ENCODE measurements around the gene RTL9. TPM values are rescaled to one million over a fixed set of nuclear protein-coding genes. Genes with fewer than 3 reads are reported as not detected.
"Not testable (repeated sequence)": the region's sequence is repeated elsewhere in the genome, so short reads cannot be mapped to it uniquely, and the experiment has no call there.

Gene RTL9
- total RNA-seq, 1 experiment from 2014 or later: 0.13 TPM

GRCh38 chrX:110331444-110332030 is 27.1 kb upstream of the RTL9 start:
- in situ Hi-C loops (cut with HindIII; ENCODE audit: low pct_unique_long_range_greater_than_20kb, low sequenced_read_pairs): no loop called here
- no peak for DNase-seq (ENCODE audit: low read depth, low spot score)

DNA sequence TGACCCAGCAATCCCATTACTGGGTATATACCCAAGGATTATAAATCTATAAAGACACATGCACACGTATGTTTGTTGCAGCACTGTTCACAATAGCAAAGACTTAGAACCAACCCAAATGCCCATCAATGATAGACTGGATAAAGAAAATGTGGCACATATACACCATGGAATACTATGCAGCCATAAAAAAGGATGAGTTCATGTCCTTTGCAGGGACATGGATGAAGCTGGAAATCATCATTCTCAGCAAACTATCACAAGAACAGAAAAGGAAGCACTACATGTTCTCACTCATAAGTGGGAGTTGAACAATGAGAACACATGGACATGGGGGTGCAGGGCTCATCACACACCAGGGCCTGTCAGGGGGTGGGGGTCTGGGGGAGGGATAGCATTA is 25.2 kb upstream of the RTL9 start:
- in situ Hi-C loops (cut with HindIII; ENCODE audit: low pct_unique_long_range_greater_than_20kb, low sequenced_read_pairs): not testable (repeated sequence)

GRCh38 chrX:110338935-110339334 is 19.7 kb upstream of the RTL9 start:
- in situ Hi-C loops (cut with HindIII; ENCODE audit: low pct_unique_long_range_greater_than_20kb, low sequenced_read_pairs): no loop called here
- no peak for DNase-seq (ENCODE audit: low read depth, low spot score)

More for the DNA sequence above, 25.2 kb upstream of the RTL9 start:
- not testable (repeated sequence) for DNase-seq (ENCODE audit: low read depth, low spot score)

DNA sequence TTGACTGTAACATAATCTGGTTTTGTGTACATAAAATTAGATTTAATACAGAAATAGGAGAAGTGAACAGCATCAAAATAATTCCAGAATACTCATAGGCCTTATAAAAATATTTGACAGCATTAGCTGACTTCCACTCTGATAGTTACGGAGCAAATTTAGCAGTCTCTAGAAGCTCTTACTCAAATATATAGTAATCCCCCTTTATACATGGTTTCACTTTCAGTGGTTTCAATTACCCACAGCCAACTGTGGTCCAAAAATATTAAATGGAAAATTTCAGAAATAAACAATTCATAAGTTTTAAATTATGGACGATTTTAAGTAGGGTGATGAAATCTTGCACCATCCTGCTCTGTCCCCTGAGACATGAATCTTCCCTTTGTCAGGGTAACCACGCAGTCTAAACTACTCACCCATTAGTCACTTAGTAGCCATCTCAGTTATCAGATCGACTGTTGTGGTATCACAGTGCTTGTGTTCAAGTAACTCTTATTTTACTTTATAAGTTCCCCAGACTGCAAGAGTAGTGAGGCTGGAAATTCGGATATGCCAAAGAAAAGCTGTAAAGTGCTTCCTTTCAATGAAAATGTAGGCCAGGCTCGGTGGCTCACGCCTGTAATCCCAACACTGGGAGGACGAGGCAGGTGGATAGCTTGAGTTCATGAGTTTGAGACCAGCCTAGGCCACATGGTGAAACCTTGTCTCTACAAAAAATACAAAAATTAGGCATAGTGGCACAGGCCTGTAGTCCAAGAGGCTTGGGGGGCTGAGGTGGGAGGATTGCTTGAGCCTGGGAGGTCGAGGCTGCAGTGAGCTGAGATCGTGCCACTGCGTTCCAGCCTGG is 17.2 kb upstream of the RTL9 start:
- DNase-seq (ENCODE audit: low read depth, low spot score): peak; percentile 29
- in situ Hi-C loops (cut with HindIII; ENCODE audit: low pct_unique_long_range_greater_than_20kb, low sequenced_read_pairs): no loop called here

DNA sequence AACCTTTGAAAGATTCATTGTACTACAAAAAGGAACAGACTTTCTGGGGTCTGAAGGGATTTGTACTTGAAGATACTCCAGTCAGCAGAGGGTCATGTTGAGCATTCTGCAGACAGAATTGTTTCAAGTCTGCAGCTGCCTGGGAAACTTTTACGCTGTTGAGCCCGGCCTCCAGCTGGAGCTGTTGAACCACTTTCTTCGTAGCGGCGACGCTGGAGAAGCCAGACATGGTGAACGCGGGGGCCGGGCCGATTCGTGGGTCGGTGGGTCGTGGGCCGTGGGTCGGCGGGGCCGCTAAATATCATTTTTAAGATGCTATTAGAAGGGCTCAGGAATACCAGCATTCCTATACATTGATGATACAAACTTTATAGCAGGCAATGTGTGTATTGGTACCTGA is 12.0 kb upstream of the RTL9 start:
- in situ Hi-C loops (cut with HindIII; ENCODE audit: low pct_unique_long_range_greater_than_20kb, low sequenced_read_pairs): no loop called here
- DNase-seq (ENCODE audit: low read depth, low spot score): peak; percentile 53

DNA sequence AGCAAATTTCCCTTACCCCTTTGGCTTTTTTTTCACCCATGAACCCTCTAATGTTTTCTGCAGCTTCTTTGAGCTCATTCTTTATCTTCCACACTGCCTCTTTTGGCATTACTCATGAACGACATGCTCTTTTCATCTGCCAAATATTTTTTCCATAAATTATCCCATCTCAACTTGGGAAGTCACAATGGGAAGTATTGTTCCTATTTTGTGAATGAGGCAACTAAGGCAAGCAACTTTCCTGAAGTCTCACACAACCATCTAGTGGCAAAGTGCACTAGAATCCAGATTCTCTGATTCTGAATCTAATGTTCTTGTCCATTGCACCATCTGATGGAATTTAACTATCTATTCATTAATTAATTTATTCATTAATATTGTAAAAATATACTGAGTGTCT is 625 bp downstream of the RTL9 start:
- in situ Hi-C loops (cut with HindIII; ENCODE audit: low pct_unique_long_range_greater_than_20kb, low sequenced_read_pairs): no loop called here
- DNase-seq (ENCODE audit: low read depth, low spot score): peak; percentile 88

GRCh38 chrX:110363244-110363643 is 4.6 kb downstream of the RTL9 start:
- in situ Hi-C loops (cut with HindIII; ENCODE audit: low pct_unique_long_range_greater_than_20kb, low sequenced_read_pairs): no loop called here
- DNase-seq (ENCODE audit: low read depth, low spot score): no peak

- in situ Hi-C loops (cut with HindIII; ENCODE audit: low pct_unique_long_range_greater_than_20kb, low sequenced_read_pairs): no loop called here
- DNase-seq (ENCODE audit: low read depth, low spot score): no peak
These were observed 14.7 kb downstream of the RTL9 start for GRCh38 chrX:110373310-110373709.

- in situ Hi-C loops (cut with HindIII; ENCODE audit: low pct_unique_long_range_greater_than_20kb, low sequenced_read_pairs): no loop called here
- no peak for DNase-seq (ENCODE audit: low read depth, low spot score)
These were observed 15.9 kb downstream of the RTL9 start for GRCh38 chrX:110374559-110374958.

DNA sequence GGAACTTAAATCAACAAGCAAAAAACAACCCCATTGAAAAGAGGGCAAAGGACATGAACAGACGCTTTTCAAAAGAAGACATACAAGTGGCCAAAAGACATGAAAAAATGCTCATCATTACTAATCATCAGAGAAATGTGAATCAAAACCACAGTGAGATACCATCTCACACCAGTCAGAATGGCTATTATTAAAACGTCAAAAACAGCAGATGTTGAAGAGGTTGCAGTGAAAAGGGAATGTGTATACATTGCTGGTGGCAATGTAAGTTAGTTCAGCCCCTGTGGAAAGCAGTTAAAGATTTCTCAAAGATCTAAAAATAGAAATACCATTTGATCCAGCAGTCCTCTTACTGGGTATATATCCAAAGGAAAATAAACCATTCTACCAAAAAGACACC is 22.6 kb downstream of the RTL9 start:
- no peak for DNase-seq (ENCODE audit: low read depth, low spot score)
- in situ Hi-C loops (cut with HindIII; ENCODE audit: low pct_unique_long_range_greater_than_20kb, low sequenced_read_pairs): no loop called here

DNA sequence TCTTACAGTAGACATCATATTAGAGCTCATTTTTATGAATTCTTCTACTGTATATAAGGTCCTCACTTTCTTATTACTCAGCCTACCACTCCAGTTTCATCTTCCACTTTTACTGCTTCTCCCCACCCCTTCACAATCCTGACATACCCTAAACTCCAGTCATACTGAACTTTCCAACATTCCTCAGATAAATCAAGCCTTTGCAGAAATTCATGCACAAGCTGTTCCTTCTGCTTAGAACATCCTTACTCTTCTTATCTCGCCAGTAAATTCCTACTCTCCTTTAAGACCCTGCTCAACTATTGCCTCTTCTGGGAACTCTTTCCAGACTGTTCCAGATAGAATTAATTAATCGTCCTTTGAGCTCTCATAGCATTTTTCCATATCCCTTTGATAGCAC is 24.8 kb downstream of the RTL9 start:
- in situ Hi-C loops (cut with HindIII; ENCODE audit: low pct_unique_long_range_greater_than_20kb, low sequenced_read_pairs): no loop called here
- DNase-seq (ENCODE audit: low read depth, low spot score): no peak

DNA sequence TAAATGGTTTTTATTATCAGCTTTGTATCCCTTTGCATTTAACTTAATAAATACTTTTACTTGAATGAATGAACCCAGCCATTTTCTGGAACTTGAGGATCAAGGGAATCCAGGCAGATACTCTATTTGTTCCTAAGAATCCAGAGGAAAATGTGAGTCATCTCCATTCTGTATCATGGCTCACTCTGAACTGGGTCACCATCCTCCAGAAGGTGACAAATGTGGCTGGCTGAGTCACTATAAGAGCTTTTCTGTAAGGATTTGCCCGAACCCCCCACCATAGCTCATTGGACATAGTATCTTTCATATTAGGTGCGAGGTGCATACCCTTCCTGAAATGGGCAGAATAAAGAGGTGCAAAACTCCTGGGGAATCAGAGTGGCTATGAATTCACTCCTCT is 25.8 kb downstream of the RTL9 start:
- in situ Hi-C loops (cut with HindIII; ENCODE audit: low pct_unique_long_range_greater_than_20kb, low sequenced_read_pairs): no loop called here
- DNase-seq (ENCODE audit: low read depth, low spot score): no peak

DNA sequence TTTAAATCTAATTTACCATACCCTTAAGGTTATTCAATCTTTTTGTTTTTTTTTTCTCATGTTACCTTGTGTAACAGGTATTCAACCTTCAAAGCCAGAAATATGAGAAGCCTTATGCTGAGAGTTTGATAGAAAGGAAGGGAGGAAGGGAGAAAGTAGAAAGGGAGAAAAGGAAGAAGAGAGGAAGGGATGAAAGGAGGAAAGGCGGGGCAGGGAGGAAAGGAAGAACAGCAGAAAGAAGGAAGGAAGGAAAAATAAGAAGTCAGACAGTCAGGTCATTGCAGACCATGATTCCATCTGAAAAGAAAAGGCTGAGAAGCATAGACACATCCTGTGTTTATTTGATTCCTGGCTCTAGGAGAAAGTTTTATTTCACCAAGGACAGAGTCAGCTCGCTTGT is 30.9 kb downstream of the RTL9 start:
- in situ Hi-C loops (cut with HindIII; ENCODE audit: low pct_unique_long_range_greater_than_20kb, low sequenced_read_pairs): no loop called here
- DNase-seq (ENCODE audit: low read depth, low spot score): no peak

GRCh38 chrX:110391086-110391485 is 32.4 kb downstream of the RTL9 start:
- DNase-seq (ENCODE audit: low read depth, low spot score): peak; percentile 79
- in situ Hi-C loops (cut with HindIII; ENCODE audit: low pct_unique_long_range_greater_than_20kb, low sequenced_read_pairs): no loop called here

- DNase-seq (ENCODE audit: low read depth, low spot score): peak; percentile 73
- in situ Hi-C loops (cut with HindIII; ENCODE audit: low pct_unique_long_range_greater_than_20kb, low sequenced_read_pairs): no loop called here
These were observed 36.0 kb downstream of the RTL9 start for GRCh38 chrX:110394651-110395050.

DNA sequence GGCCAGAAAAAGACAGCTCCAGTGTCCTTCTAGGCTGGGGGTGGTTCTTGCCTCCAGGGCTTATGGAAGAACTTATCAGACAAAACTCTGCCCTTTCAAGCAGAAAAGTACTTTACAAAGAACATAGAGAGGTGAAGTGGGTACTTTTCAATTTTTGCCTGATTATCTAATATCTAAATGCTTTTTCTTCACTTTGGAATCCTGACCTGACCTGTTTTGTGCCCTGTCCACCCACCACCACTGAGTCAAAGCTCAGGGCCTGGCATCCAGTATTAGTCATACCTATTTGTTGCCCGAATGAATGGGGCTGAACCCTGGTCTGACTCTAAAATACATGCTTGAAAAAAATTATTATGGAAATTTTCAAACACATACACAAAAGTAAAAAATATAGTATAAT is 37.2 kb downstream of the RTL9 start:
- in situ Hi-C loops (cut with HindIII; ENCODE audit: low pct_unique_long_range_greater_than_20kb, low sequenced_read_pairs): no loop called here
- DNase-seq (ENCODE audit: low read depth, low spot score): no peak

- in situ Hi-C loops (cut with HindIII; ENCODE audit: low pct_unique_long_range_greater_than_20kb, low sequenced_read_pairs): no loop called here
- DNase-seq (ENCODE audit: low read depth, low spot score): no peak
These were observed 38.1 kb downstream of the RTL9 start for GRCh38 chrX:110396735-110397134.

DNA sequence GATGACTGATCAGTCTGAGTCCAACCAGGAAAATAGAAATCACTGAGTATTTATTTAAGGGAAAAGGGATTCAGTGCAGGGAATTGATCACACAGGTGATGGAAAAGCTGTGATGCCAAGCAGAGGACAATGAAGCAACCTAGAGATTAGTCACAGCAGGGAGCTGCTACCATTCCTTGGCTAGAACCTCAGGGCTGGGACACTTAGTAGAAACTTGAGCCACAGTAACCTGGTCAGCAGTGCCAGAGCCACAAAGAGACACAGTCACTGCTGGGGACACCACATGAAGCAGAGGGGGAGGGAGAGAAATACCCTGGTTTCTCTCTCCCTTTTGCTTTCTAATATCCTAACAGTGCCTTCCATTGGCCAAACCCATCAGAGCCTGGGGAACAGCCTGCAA is 38.7 kb downstream of the RTL9 start:
- no peak for DNase-seq (ENCODE audit: low read depth, low spot score)
- in situ Hi-C loops (cut with HindIII; ENCODE audit: low pct_unique_long_range_greater_than_20kb, low sequenced_read_pairs): no loop called here

- no peak for DNase-seq (ENCODE audit: low read depth, low spot score)
- in situ Hi-C loops (cut with HindIII; ENCODE audit: low pct_unique_long_range_greater_than_20kb, low sequenced_read_pairs): no loop called here
These were observed 39.3 kb downstream of the RTL9 start for GRCh38 chrX:110397904-110398303.

Data from SK-MEL-5 (cell line).